C4-2B (cell line): ENCODE results near the gene INHBB.

ENCODE experiments used
- H3K27ac ChIP-seq: fragments of 450-650 bp; 2 replicates; pipeline ENCODE4 v1.5.1; 2017
- CTCF ChIP-seq: fragments of 450-650 bp; conservative IDR thresholded peaks from 2 replicates; pipeline ENCODE4 v1.5.1; 2017; ENCODE audit warnings: mild to moderate bottlenecking
- ZFX ChIP-seq: fragments of 450-650 bp; IDR thresholded peaks from 2 replicates; pipeline ENCODE4 v1.6.1; 2017

INHBB gene

GRCh38 chr2:120376679-120377640 lies 31.0 kb downstream of the INHBB start:
- TF ChIP-seq ZFX (no peak), CTCF (no peak)
- no peak overlapping the region for H3K27ac ChIP-seq

- TF ChIP-seq ZFX, result no peak
- TF ChIP-seq CTCF, result no peak
Observed at GRCh38 chr2:120378605-120379004, 32.7 kb downstream of the INHBB start.

GRCh38 chr2:120379916-120380893 lies 34.3 kb downstream of the INHBB start:
- TF ChIP-seq CTCF (no peak), ZFX (no peak)
- H3K27ac ChIP-seq, result no peak overlapping the region

More at GRCh38 chr2:120378605-120379004, 32.7 kb downstream of the INHBB start:
- no peak overlapping the region for H3K27ac ChIP-seq

- H3K27ac ChIP-seq, result no peak overlapping the region
- TF ChIP-seq CTCF (no peak), ZFX (no peak)
Observed at GRCh38 chr2:120381192-120381591, 35.3 kb downstream of the INHBB start.

- TF ChIP-seq CTCF (no peak), ZFX (no peak)
- no peak overlapping the region for H3K27ac ChIP-seq
Observed at GRCh38 chr2:120381661-120382060, 35.7 kb downstream of the INHBB start.

- no peak overlapping the region for H3K27ac ChIP-seq
- TF ChIP-seq ZFX (no peak), CTCF (no peak)
Observed at GRCh38 chr2:120382541-120383144, 36.7 kb downstream of the INHBB start.
